Eye (tissue), 1 donor: ENCODE results near the gene CDH23.

Source experiments
- DNase-seq: peaks from one replicate; pipeline ENCODE4 v3.0.0-alpha.2; 2015

The CDH23 gene

GRCh38 chr10:71671994-71672946 is 275.6 kb downstream of the CDH23 start:
- no peak for DNase-seq

GRCh38 chr10:71675295-71675970 is 278.7 kb downstream of the CDH23 start:
- no peak for DNase-seq

- no peak for DNase-seq
These were observed 280.5 kb downstream of the CDH23 start for GRCh38 chr10:71677261-71677660.

GRCh38 chr10:71678057-71678805 is 281.5 kb downstream of the CDH23 start:
- no peak for DNase-seq

- no peak for DNase-seq
These were observed 282.7 kb downstream of the CDH23 start for GRCh38 chr10:71679425-71679824.

- DNase-seq = no peak
These were observed 285.3 kb downstream of the CDH23 start for GRCh38 chr10:71681977-71682376.

- peak; percentile 9 for DNase-seq
These were observed 286.6 kb downstream of the CDH23 start for GRCh38 chr10:71683301-71683700.

GRCh38 chr10:71684356-71685173 is 287.8 kb downstream of the CDH23 start:
- DNase-seq = no peak

GRCh38 chr10:71685554-71686232 is 289.0 kb downstream of the CDH23 start:
- DNase-seq = peak; percentile 61

GRCh38 chr10:71687077-71687476 is 290.4 kb downstream of the CDH23 start:
- DNase-seq = peak; percentile 41

- DNase-seq = no peak
These were observed 290.8 kb downstream of the CDH23 start for GRCh38 chr10:71687480-71687879.

GRCh38 chr10:71688256-71688655 is 291.5 kb downstream of the CDH23 start:
- no peak for DNase-seq

- DNase-seq = no peak
These were observed 293.5 kb downstream of the CDH23 start for GRCh38 chr10:71690094-71690720.

- DNase-seq = no peak
These were observed 294.7 kb downstream of the CDH23 start for GRCh38 chr10:71691405-71691804.

GRCh38 chr10:71692598-71693306 is 296.0 kb downstream of the CDH23 start:
- no peak for DNase-seq

GRCh38 chr10:71693377-71693776 is 296.7 kb downstream of the CDH23 start:
- DNase-seq = no peak

- DNase-seq = no peak
These were observed 297.4 kb downstream of the CDH23 start for GRCh38 chr10:71694039-71694501.

GRCh38 chr10:71694567-71694968 is 297.8 kb downstream of the CDH23 start:
- no peak for DNase-seq

GRCh38 chr10:71695502-71696476 is 299.1 kb downstream of the CDH23 start:
- no peak for DNase-seq
